Measurements from ENCODE around the gene SAMD13.
A peak's percentile ranks its signal among the peaks of the same experiment; 100 is the strongest.

Gene SAMD13, protein sequence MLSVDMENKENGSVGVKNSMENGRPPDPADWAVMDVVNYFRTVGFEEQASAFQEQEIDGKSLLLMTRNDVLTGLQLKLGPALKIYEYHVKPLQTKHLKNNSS

DNA sequence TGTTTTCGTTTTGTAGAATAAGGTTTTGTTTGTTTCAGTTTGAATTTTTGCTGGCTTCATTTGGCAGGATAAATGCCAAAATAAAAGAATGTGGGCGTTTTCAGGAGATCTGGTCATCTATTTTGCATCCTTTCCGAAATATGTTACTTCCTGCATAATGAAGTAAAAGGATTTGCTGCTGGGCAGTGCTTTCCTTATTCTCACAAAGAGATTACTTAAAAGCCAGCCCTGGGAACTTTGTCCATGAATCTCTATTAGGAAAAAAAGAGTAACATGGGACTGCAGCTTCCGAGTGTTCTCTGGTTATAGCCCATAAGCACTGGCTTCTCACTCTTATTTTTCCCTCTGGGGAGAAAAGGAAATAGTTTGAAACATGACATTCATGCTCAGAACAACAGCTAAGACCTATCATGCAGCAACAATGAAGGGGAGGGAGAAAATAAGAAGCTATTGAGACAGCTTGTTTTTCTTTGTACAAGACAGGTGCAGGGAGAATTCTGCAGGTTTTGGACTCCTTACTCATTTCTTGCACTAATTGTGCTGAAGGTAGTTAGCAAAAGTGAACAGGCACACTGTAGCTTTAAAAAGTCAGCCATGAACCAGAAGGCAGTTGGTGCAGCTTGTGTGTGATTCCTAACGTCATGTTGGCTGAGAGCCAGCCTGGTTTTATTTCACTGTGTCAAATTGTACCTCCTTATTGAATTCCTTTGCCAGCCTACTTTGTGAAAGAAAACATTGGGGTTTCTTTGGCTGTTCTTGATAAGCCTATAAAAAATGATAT lies at the start of gene SAMD13:
TSS of gene SAMD13 (plus strand) at position 705 of the 781 bp plus-strand sequence. CDS start 1,527 bp downstream, outside the sequence.
- DNase-seq: peak; percentile 73 to 75

DNA sequence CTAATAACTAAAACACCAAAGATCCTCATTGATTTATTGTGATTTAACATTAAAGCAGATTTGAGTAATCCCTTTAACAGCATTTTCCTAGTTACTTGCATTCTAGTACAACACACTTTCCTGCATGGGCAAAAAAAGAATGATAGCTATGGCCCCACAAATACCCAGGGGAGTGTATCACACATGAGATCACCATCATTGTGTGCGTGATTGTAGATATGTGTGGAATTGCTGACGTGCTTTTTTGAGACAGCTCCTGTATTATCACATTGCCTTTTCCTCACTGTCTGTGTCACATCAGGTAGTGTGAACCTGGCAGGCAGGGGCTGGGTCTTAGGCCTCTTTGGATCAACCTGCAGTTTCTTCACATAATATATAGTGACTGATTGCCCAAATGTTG lies 48.5 kb upstream of the SAMD13 start:
- no peak for DNase-seq

DNA sequence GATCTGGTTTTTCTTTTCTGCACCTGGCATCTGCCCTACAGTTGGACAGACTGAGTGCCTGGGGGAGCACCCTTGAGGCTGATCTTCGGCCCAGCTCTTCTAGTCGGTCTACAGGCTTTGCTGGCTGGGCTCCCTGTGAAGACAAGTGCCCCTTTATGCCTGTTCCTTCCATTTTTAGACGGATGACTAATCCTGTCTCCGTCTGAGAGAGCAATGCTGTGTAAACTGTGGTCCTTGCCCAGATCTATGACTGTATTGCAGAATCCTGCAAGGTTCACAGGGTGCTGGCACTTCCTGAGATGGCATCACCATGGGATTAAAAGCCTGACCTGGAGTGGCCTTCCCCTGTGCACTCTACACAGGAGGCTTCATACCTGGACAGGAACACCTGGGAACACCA lies 47.6 kb upstream of the SAMD13 start:
- DNase-seq: peak; percentile 43 to 53

DNA sequence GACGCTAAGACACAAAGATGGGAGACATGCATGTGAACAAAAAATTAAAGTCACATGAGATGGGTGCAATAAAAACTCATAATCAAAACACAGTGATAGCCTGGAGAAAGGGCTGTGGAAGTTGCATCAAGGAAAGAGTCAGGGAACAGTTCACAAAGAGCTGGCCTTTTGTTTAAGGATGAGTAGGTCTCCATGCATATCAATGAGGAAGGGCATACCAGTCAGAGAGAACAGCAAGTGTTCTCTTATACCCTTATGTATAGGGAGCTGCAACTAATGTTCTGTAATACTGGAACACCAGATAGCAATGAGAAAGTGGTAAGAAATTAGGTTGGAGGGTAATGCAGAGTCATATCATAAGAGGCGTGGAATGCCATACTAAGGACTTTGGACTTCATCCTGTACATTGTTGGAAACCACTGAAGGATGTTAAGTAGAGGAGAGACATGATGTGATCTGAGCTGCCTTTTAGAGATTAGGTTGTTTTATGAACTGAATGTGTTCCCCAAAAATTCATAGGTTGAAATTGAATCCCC lies 46.7 kb upstream of the SAMD13 start:
- DNase-seq: no peak

DNA sequence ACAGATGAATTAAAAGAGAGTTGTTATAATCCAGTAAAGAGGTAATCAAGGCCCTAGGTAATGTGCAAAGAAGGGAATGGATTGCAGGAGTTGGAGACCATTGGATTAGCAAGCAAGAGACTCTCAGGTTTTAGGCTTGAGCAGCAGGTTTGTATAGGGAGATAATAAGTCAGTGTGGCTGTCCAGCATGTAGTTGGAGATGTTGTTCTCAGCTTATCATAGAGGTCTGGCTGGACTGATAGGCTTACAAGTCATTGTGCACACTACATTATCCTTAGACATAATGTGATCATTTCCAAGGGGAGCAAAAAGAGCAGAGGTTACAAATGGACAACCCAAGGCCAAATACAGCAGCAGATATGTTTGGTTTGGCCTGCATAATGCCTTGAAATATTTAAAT lies 45.9 kb upstream of the SAMD13 start:
- no peak for DNase-seq

DNA sequence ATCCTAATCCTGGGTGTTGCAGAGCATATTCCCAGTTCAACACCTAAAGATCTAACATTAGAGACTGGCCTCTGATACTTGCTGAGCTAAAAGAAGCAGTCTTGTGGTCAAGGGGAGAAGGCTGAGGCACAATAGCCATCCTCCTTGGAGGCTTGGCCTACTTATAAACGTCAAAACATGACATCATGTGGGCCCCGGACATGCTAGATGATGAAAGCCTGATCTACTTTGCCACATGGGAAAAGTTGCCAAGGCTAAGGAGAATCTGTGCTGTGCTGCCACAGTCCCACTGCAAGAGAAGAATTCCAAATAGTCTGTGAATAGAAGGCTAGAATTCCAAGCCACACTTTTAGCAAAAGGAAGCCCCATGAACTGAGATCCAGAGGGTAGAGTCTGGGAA lies 43.9 kb upstream of the SAMD13 start:
- DNase-seq: no peak

DNA sequence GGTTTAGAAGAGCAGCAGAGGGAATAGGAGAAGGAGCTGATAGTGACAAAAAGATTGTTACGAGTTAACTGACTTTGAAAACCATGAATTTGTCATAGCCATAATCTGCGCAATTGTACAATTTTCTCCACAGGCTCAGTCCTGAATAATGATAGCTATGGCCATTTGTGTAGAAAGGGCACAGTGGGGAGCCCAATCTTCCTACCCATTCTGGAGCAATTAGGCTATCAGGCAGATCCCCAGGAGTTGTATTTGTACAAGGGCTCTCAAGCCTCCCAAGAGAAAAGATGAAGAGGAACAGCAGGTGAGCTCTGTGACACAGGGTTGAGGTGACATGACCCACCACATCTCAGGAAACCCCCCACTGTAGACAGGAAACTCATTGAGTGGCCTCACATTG lies 42.1 kb upstream of the SAMD13 start:
- no peak for DNase-seq

DNA sequence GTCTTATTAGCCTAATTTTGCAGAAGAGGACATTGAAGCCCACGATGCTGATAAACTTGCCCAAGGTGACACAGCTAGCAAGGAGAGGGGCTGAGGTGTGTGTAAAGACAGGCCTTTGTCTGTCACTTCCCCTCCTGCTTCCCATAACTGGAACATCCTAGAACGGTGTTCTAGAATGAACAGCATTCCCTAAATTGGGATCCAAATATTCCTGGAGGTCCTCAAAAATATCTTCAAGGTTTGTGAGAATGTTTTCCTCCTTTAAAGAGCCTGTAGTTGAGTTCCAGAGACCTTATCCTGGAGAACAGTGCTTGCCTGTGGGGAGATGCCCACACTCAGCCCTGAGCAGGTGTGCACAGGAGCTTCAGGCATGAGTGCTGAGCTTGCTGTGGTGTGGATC lies 41.5 kb upstream of the SAMD13 start:
- peak in 1 of 2 experiments; percentile 17 for DNase-seq

DNA sequence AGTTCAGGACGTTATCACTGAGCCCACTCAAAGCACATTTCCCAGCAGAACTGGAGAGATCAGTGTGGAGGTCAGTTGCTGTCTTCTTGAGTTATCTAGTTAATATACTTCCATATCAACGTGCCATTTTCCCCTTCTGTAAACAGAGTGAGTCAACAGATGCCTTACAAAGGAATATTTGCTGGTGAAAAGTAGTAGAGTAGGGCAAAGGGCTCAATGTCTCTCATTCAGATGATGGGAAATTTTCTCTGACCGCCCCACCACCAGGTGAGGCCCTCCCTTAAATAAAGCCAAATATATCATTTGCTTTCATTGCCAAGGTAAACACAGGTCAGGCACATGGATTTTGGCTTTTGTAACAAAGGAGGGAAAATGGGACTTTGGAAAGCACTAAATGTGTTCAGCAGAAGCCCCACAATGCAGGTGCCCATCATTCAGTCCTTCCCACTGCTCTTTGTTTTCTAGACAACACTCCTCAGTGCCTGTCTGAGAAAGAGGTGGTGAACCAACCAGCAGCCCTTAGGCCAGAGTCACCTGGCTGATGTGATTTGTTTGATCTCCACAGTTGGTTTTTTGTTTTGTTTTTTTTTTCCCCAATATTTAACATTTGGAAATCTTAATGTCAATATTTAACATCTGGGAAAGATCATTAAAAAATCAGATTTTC lies 40.5 kb upstream of the SAMD13 start:
- DNase-seq: peak; percentile 74 to 80

DNA sequence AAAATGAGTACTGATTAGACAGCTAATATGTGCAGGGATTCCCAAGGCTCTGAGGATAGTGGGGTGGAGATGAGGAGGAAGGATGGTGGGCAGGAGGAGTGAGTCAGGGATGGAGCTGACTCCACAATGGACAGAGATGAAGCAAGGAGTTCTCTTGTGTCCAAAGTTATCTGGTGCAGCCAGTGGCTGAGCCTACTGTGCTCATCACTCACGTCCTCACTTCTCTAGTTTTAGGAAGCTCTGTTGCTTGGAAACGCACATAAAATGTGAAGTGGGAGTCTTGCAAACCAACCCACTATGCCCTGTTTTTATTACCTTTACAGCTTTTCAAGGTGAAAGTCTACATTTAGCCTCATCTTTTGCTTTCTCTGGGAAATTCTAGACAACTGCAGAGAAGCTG lies 36.5 kb upstream of the SAMD13 start:
- no peak for DNase-seq

DNA sequence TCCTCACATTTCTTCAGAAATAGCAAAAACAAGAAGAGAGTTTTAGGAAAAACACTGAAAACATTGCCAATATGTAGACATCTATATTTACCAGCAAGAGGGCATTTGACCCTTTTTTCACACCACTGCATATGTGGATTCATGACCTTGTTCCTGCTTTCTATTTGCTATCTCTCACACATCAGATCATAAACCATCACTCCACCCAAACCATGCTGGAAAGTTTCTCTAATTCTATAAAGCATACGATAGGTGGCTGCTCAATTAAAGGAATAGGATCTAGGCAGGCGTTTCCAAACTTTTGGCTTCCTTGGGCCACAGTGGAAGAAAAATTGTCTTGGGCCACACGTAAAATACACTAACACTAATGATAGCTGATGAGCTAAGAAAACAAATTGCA lies 35.6 kb upstream of the SAMD13 start:
- DNase-seq: no peak

DNA sequence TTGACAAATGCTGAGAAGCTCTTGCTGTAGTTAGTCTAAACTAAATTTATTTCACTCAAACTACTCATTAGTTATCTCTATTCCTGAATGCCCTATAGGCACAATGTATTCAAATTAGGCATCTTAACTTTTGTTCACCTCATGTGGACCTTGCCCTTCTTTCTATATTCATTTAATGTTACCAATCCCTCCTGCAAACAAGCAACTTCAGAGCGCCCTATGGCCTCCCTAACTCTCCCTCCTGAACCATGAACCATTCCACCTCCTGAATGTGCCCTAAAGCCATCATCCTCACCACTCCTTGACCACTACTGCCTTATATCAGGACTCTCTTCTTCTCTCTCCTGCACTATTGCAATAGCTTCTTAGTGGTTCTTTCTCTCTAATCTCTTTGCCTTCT lies 34.8 kb upstream of the SAMD13 start:
- no peak for DNase-seq

DNA sequence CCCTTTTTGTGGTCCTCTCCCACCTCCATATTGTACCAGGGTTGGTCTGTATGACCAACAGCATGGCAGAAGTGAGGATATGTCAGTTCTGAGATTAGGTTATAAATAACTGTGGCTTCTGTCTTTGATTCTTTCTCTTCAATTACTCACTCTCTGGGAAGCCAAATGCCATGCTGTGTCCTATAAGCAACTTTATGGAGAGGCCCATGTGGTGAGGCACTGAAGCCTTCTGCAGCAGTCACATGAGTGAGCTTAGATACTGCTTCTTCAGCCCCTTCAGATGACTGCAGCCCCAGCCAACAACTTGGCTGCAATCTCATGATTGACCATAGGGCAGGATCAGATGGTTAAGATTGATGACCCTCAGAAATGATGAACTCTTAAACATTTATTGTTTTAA lies 34.0 kb upstream of the SAMD13 start:
- no peak for DNase-seq

DNA sequence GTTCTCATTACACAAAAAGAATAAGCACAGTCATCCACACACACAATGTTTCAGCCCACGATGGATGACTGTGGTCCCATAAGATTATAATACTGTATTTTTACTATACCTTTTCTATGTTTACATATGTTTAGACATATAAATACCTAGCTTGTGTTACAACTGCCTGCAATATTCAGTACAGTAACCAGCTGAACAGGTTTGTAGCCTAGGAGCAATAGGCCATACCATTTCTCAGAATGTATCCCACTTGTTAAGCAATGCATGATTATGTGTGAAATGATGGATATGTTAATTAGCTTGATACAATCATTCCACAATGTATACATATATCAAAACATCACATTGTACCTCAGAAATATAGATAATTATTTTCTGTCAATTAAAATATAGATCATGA lies 33.2 kb upstream of the SAMD13 start:
- DNase-seq: no peak

DNA sequence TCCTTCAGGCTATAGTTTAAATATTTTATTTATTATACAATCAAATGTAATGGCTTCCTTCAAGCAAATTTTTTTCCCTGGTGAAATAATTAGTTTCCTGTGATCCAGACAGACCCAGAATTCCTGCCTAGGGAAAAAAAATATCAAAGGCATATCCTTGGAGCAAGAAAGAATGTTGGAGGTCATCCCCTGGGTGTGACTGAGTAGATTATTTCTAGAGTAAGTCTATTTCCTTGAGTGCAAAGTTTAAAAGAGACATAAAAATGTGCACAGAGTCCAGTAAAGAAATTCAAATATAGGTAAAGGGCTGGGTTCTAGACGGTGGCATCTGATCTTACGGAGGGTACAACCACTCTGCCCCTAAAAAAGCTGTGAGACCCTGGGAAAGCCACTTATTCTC lies 32.2 kb upstream of the SAMD13 start:
- DNase-seq: no peak

DNA sequence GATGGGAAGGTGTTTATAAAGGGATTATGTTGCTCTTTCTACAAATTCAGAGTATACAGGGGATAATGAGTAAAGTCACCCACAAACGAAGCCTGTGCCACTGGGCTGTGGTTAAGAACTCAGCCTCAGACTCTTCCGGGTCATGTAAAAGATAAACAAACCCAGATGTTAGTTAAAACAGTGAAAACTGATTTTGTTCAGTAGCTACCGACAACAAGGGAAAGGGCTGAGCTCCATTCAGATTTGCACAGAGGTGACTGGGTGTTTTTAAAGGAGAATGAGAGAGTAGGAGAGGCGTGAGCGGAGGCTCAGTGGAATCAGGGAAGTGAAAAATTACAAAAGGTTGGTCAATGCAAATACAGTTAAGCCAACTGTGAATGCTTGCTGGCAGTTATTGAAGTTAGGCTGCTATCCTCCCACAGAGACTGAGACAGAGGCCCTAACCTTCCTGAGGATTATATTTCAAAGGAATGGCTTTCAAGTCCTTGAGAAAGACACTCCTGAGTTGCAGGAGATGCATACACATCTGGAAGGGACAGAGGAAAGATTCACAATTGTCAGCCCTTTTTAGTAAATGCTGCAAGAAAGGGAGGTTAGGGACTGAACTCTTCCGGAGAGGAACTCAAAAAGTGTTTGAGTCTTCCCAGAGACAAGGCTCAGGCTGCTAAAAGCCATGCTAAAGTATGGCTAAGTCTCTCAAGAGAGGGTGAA lies 29.9 kb upstream of the SAMD13 start:
- DNase-seq: no peak

DNA sequence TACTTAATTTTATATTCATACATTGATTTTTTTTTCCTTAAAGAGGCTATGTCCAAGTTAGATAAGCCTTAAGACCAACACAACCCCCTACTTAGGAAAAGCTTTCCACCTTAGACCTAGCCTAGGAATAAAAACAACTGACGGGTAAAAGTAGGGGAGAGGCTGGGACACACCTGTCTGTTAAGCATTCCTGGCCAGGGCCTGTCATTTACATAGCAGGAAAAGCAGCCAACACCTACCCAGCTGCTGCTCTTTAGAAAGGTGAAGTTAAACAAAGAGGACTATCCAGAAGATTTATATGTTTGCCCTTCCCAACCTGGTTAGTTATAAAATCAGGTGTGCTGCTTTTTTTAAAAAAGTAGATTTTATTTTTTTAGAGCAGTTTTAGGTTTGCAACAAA lies 29.1 kb upstream of the SAMD13 start:
- DNase-seq: peak; percentile 30 to 40

DNA sequence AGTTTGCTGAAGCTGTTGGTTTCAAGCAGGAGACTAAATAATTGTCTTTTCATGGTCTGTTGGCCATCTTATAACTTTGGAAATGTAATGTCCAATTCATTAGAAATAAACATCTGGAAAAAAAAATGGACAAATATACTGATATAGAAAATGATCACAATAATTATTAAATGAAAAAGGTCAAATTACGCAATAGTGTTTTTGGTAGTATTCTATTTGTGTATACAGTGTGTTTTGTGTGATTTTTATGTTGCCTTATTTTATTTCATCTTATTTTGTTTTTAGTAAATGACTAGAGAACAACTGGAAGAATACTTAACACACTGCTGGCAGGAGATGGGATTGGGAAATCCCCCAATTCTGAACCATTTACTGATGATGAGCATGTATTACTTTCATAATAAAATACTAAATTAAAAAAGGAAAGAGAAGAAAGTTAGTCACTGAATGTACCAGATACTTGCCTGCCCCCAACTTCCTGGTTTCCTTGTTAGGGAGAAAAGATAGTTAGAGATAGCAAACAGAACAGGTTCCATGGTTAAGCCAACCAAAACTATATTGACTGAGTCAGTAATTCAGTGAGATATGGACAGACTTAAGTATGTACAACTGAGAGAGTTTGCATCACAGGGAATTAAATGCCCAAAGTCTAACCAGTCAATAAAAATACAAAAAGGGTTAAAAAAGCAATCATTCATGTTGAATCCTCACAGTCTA lies 24.0 kb upstream of the SAMD13 start:
- DNase-seq: no peak

DNA sequence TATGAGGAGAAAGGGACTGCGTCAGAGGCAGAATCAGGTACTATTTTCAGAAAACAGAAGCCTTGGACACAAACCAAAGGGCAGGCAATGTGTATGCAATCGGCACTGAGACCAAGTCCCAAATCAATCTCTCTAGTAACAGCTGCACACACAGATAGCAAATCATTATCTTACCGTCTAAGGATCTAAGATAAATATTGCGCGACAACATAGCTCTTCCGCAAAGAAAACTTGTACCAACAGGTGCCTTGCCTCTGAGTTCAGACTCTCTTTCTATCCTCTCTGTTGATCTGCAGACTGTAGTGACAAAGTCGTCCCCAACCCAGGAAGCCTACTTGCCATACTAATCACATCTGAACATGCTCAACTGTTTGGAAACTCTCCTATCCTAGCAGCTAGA lies 22.6 kb upstream of the SAMD13 start:
- peak in 1 of 2 experiments; percentile 32 for DNase-seq

DNA sequence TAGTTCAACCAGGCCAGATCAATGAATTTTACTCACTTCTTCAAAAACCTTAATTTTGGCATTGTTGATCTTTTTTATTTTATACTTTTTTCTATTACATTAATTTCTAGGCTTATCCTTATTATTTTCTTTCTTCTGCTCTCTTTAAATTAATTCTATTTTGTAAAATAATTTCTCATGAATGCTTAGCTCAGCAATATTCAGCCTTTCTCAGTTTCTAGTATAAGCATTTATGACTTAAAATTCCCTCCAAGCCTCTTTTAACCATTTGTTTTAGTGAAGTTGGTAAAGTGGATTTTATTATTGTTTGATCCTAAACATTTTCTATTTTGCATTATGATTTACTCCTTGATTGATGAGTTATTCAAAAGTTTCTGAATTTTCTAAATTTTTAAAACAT lies 20.6 kb upstream of the SAMD13 start:
- no peak for DNase-seq

DNA sequence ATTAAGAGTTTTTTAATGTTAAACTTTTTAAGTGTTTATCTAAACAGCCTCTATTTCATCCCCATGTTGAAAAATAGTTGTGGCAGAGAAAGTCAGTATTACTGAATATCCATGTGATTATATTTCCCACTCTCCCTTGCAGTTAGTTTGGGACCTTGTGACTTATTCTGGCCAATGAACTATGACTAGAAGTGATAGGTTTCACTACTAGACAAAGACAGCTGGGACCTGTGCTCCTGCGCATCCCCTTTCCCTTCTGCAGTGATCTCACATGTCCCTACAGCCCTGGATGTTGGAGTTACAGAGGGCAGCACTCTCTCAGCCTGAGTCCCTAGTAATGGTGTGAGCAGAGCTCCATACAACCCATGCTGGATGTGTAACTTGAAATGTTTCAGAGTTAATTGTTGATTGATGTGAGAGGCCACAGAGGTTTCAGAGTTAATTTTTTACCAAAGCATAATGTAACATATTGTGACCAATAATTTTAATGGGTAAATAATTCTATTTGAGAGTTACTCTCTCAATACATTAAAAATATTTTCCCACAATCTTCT lies 18.7 kb upstream of the SAMD13 start:
- peak in 1 of 2 experiments; percentile 28 for DNase-seq

DNA sequence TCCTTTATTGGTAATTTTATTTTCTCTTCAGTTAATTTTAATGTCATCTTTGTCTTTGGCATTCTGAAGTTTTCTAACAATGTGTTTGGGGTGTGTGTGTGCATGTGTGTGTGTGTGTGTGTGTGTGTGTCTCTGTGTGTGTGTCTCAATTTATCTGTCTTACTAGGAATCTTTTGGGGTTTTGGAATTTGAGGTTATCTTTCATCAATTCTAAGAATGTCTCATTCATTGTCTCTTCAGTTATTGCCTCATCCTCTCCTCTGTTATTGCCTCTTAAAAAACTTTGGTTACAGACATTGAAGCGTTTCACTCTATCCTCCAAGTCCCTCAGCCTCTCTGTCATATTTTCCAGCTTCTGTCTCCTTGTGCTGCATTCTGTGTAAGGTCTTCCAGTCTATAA lies 18.1 kb upstream of the SAMD13 start:
- DNase-seq: no peak
